Coronary artery (tissue), 2 donors: ENCODE measurements around the gene CLCN2.

Source experiments
- DNase-seq: peaks from one replicate; pipeline ENCODE4 v3.0.0-alpha.2; 2017; ENCODE audit warnings: low spot score
- H3K27ac ChIP-seq, 2 donors: fragments of 200-600 bp; sonication (generic); one replicate each; pipeline ENCODE4 v1.5.1; 2016 to 2019
- H3K4me3 ChIP-seq: fragments of 200-600 bp; sonication (generic); 2 replicates; pipeline ENCODE4 v1.5.1; 2016; ENCODE audit warnings: mild to moderate bottlenecking, moderate library complexity
- CTCF ChIP-seq: fragments of 200-600 bp; sonication (generic); IDR thresholded peaks from one replicate; pipeline ENCODE4 v1.5.1; 2019; ENCODE audit warnings: antibody characterized with exemption

CLCN2 gene

GRCh38 chr3:184377374-184377773 is 16.0 kb upstream of the CLCN2 start:
- no peak for DNase-seq
- Histone ChIP-seq H3K4me3 (no peak overlapping the region), H3K27ac (no peak overlapping the region)
- TF ChIP-seq CTCF: no peak

GRCh38 chr3:184375747-184376461 is 14.5 kb upstream of the CLCN2 start:
- no peak for TF ChIP-seq CTCF
- no peak overlapping the region for H3K27ac ChIP-seq
- H3K4me3 ChIP-seq: no peak overlapping the region
- DNase-seq: no peak

GRCh38 chr3:184373422-184373821 is 12.0 kb upstream of the CLCN2 start:
- Histone ChIP-seq H3K4me3 (no peak overlapping the region), H3K27ac (peak overlapping the region in 1 of 2 donors; percentile 20)
- TF ChIP-seq CTCF: no peak
- DNase-seq: no peak

GRCh38 chr3:184372911-184373310 is 11.5 kb upstream of the CLCN2 start:
- no peak for DNase-seq
- no peak for TF ChIP-seq CTCF

GRCh38 chr3:184372296-184372821 is 11.0 kb upstream of the CLCN2 start:
- H3K27ac ChIP-seq: no peak overlapping the region
- no peak for DNase-seq
- no peak for TF ChIP-seq CTCF
- H3K4me3 ChIP-seq: no peak overlapping the region

More at GRCh38 chr3:184372911-184373310, 11.5 kb upstream of the CLCN2 start:
- Histone ChIP-seq H3K4me3 (no peak overlapping the region), H3K27ac (peak overlapping the region in 1 of 2 donors; percentile 20)

- TF ChIP-seq CTCF: peak; percentile 72
- no peak overlapping the region for H3K27ac ChIP-seq
- DNase-seq: no peak
- no peak overlapping the region for H3K4me3 ChIP-seq
These were observed 10.2 kb upstream of the CLCN2 start for GRCh38 chr3:184371570-184372018.
